ENCODE measurements around the gene VWF. TPM values are rescaled to one million over a fixed set of nuclear protein-coding genes. Genes with fewer than 3 reads are reported as not detected.

The VWF gene
- total and polyA plus RNA-seq, 2 donors (not counting 3 experiments of a cell fraction or from before 2014, with no cell fraction given), result 1,041 to 2,328 TPM

GRCh38 chr12:5982106-5982505, 142.4 kb downstream of the VWF start:
- no peak overlapping the region for H3K4me2 ChIP-seq (ENCODE audit: insufficient read depth, low read length)
- intact Hi-C loops (cut with micrococcal nuclease) (no loop called here), dilution Hi-C loops (cut with MboI; ENCODE audit: extremely low pct_ligation_motif_present, low sequenced_read_pairs) (no loop called here)
- no peak overlapping the region for H2AFZ ChIP-seq (ENCODE audit: low read depth, low read length)
- TF ChIP-seq EZH2 (IDR thresholded peaks at IDR 0.05; ENCODE audit: borderline replicate concordance, low read depth, low read length, severe bottlenecking) (no peak), POLR2A (IDR thresholded peaks at IDR 0.05; ENCODE audit: low read depth, low read length) (no peak), MYC (IDR thresholded peaks at IDR 0.05; ENCODE audit: low read depth, low read length) (no peak), MAX (IDR thresholded peaks at IDR 0.05; ENCODE audit: insufficient read depth, insufficient read length) (no peak), POLR2AphosphoS5 (IDR thresholded peaks at IDR 0.05; ENCODE audit: insufficient read depth, low read depth, low read length) (no peak), FOS (IDR thresholded peaks at IDR 0.05; ENCODE audit: borderline replicate concordance, insufficient read depth, low read length) (no peak), JUN (IDR thresholded peaks at IDR 0.05; ENCODE audit: borderline replicate concordance, insufficient read depth, insufficient read length, low read depth) (no peak), GATA2 (IDR thresholded peaks at IDR 0.05; ENCODE audit: insufficient read depth, insufficient read length, low read depth, low read length) (no peak), CTCF (IDR thresholded peaks at IDR 0.05; ENCODE audit: extremely low read depth in 1 of 2, insufficient read depth in 1 of 2, low read depth in 1 of 2, low read length in 2 of 2) (no peak)
- H3K9ac ChIP-seq (replicated peaks; ENCODE audit: extremely low read depth, insufficient read depth, low read length), result no peak overlapping the region
- no peak overlapping the region for H3K4me3 ChIP-seq (replicated peaks in 1 of 3; ENCODE audit: insufficient read depth in 1 of 3, low read depth in 1 of 3, low read length in 3 of 3)
- H3K9me1 ChIP-seq (replicated peaks; ENCODE audit: control insufficient read depth, extremely low read depth, insufficient read depth, low read length), result no peaks in the 10 kb centered on the region
- ChIA-PET POLR2A (no interaction called here), CTCF (no interaction called here)
- DNase-seq (ENCODE audit: low read depth, low spot score) (no peak), FAIRE-seq (no peak)
- H3K79me2 ChIP-seq (ENCODE audit: control insufficient read depth, insufficient read depth, low read length), result peaks cover 7% of the 10 kb centered on the region
- no peak overlapping the region for H3K27ac ChIP-seq (ENCODE audit: insufficient read depth, low read depth, low read length)
- no peaks in the 10 kb centered on the region for H3K27me3 ChIP-seq (ENCODE audit: control insufficient read depth in 2 of 2, insufficient read depth in 2 of 2, low read length in 2 of 2)
- no peaks in the 10 kb centered on the region for H3K4me1 ChIP-seq (ENCODE audit: control insufficient read depth, extremely low read depth, insufficient read depth, low read length)
- H3K9me3 ChIP-seq (replicated peaks; ENCODE audit: control insufficient read depth, insufficient read depth, low read length), result no peaks in the 10 kb centered on the region
- H4K20me1 ChIP-seq (replicated peaks; ENCODE audit: control insufficient read depth, extremely low read depth, insufficient read depth, low read length), result peaks cover 7% of the 10 kb centered on the region
- peaks cover 58 to 61% of the 10 kb centered on the region in 2 experiments for H3K36me3 ChIP-seq (ENCODE audit: control insufficient read depth in 2 of 2, extremely low read depth in 1 of 2, insufficient read depth in 2 of 2, low read length in 2 of 2)
- BruUV-seq (replicated peaks), result no TSS peak

All from endothelial cell of umbilical vein (primary cell).